NCI-H774 (cell line): ENCODE measurements around the gene TLCD3A.
"Not testable (repeated sequence)": the region's sequence is repeated elsewhere in the genome, so short reads cannot be mapped to it uniquely, and the experiment has no call there.

ENCODE experiments used
- DNase-seq: peaks from one replicate; lab custom pipeline; 2025; lab: John Stamatoyannopoulos, UW

The TLCD3A gene

GRCh38 chr17:789160-789840, 56.9 kb downstream of the TLCD3A start:
- DNase-seq, result no peak

DNA sequence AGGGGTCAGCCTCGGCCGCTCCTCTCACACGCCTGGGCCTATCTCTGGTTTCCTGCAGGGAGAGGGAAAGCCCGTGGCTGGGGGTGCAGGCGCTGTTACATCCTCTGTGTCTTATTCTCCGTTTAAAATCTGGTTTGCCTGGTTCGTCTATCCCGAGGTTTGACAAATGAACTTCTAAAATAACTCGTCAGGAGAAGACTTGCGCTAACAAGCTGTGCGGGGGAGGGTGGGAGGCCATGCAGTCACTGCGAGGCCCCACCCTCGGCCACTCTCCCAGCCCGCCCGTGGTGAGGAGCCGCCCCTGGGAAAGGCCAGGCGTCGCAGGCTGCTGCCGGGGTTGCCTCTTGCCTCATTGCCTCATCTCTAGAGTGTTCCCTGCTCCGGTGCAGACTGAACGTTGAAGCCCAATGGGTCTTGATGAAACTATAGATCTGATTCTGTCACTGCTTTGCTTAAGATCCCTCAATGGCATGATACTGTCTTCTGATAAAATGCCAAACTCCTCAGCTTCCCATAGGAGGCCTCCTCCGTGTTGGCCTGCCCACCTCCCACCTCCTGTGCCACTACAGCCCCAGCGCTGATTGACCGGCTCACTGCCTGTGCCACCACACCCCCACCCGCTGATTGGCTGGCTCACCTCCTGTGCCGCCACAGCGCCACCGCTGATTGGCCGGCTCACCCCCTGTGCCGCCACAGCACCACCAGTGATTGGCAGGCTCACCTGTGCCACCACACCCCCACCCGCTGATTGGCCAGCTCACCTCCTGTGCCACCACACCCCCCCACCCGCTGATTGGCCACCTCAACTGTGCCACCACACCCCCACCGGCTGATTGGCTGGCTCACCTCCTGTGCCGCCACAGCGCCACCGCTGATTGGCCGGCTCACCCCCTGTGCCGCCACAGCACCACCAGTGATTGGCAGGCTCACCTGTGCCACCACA, 57.8 kb downstream of the TLCD3A start:
- DNase-seq, result not testable (repeated sequence)

DNA sequence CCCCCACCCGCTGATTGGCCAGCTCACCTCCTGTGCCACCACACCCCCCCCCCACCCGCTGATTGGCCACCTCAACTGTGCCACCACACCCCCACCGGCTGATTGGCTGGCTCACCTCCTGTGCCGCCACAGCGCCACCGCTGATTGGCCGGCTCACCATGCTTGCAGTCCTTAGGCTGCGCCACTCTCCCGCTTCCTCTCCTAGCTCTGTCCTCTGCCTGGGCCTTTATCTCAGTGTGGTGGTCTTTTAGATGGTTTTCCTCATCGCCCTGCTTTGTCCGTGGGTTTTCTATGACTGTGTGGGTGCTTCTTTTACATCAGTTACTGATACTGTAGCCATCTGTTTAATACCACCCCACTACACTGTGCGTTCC, 58.5 kb downstream of the TLCD3A start:
- DNase-seq, result not testable (repeated sequence)

GRCh38 chr17:791829-792228, 59.4 kb downstream of the TLCD3A start:
- no peak for DNase-seq

- no peak for DNase-seq
Measured at GRCh38 chr17:792277-792676, 59.9 kb downstream of the TLCD3A start.
